ENCODE measurements around the gene VENTX.

The VENTX gene

GRCh38 chr10:133237588-133238465, at the start of gene VENTX:
TSS of gene VENTX (plus strand) at chr10:133237855. CDS start at chr10:133237915, 60 bp downstream.
- no peak for DNase-seq

- no peak for DNase-seq
Observed at GRCh38 chr10:133187906-133188681, 49.6 kb upstream of the VENTX start.

DNA sequence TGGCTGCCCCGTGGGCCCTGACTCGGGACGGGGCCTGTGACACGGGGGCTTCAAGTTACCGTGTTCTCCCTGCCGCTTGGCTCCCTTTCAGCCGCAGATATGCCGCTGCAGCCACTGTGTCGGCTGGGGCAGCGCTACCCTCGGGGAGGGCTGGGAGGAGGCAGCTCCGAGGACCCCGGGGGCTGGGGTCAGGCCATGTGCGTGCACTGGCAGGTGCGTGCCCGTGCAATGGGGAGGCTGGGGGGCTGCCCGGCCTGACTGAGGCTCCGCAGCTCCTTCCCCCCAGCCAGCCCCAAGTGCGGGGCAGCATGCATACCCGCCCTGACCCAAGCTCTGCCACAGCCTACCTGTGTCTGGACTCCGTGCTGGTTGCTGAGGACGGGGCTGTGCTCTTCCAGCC, 48.4 kb upstream of the VENTX start:
- DNase-seq = no peak

- DNase-seq = no peak
Observed at GRCh38 chr10:133189726-133190125, 47.9 kb upstream of the VENTX start.

DNA sequence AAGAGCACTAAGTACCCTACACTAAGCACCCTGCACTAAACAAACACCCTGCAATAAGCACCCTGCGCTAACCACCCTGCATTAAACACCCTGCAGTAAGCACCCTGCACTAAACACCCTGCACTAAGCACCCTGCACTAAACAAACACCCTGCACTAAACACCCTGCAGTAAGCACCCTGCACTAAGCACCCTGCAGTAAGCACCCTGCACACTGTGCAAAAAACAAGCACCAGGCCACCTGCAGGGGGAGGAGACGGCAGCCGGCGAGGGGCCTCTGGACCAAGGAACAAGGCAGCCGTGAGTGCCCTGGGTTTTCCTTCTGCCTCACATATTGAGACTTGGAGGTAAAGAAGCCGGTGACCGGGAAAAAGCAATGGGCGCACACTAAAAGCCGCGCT, 47.4 kb upstream of the VENTX start:
- DNase-seq = no peak

DNA sequence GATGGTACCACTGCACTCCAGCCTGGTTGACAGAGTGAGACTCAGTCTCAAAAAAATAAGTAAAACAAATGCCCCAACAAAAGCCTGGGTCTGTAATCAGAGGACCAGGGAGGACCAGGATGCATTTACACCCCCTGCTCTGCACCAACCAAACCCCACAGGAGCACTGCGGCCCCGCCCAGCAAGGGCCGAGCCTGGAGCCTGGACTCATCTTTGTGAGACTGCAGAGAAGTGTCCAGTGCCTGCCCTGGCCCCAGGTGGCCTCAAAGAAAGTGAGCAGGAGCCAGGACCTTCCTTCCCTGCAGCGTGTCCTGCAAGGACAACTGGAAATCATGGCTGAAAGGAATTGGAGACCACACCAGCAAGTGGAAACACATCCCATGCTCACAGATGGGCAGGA, 46.0 kb upstream of the VENTX start:
- DNase-seq = no peak

DNA sequence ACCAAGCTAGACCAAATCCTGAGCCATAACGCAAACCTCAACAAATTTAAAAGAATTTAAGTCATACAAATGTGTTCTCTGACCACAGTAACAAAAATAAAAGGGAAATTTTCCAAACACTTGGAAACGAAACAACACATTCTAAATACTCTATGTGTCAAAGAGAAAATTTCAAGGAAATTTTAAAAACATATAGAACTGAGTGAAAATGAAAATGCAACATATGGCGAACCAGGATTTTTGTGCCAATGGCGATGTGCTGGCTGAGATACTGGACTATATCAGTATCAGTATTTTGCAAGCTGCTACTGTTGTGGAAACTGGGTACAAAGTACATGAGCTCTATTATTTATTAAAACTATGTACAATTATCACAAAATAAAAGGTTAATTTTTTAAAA, 43.5 kb upstream of the VENTX start:
- DNase-seq = no peak

GRCh38 chr10:133195096-133195495, 42.6 kb upstream of the VENTX start:
- no peak for DNase-seq

- DNase-seq = no peak
Observed at GRCh38 chr10:133195611-133196010, 42.0 kb upstream of the VENTX start.

GRCh38 chr10:133196221-133196915, 41.3 kb upstream of the VENTX start:
- no peak for DNase-seq

- DNase-seq = no peak
Observed at GRCh38 chr10:133196936-133197758, 40.5 kb upstream of the VENTX start.

- DNase-seq = no peak
Observed at GRCh38 chr10:133197786-133198185, 39.9 kb upstream of the VENTX start.

- DNase-seq = no peak
Observed at GRCh38 chr10:133198206-133198605, 39.4 kb upstream of the VENTX start.

DNA sequence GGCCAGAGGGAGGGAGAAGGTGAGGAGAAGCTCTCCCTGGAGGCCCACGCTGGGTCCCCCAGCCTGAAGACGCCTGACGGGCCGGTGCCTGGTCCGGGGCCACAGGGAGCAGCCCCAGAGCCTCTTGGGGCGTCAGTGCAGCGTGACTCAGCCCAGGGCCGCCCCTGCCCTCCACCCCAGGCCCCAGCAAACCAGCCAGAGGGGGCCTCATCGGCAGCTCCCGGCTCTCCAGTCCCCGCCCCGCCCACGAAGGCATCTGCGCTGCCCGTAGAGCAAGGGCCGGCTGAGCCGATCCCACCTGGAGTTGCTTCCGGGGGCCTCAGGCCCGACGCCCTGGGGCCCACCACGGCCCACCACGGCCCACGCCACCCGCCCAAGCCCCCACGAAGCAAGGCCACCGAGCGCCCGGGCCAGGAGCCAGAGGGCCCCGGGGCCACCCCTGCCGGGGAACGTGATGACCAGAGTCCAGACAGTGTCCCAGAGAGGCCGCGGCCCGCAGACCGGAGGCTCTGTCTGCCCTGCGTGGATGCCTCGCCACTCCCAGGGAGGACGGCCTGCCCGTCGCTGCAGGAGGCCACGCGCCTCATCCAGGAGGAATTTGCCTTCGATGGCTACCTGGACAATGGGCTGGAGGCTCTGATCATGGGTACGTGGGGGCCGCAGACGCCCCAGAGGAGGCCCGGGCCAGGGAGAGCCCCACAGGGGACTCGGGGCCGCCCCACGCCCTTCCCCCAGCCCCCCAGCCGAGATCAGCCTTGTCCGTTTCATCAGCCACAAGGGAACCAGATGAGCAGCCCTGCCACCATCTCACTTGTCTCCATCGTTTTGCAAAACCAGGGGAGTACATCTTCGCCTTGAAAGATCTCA, 38.8 kb upstream of the VENTX start:
- DNase-seq = no peak

GRCh38 chr10:133199488-133199885, 38.2 kb upstream of the VENTX start:
- no peak for DNase-seq

DNA sequence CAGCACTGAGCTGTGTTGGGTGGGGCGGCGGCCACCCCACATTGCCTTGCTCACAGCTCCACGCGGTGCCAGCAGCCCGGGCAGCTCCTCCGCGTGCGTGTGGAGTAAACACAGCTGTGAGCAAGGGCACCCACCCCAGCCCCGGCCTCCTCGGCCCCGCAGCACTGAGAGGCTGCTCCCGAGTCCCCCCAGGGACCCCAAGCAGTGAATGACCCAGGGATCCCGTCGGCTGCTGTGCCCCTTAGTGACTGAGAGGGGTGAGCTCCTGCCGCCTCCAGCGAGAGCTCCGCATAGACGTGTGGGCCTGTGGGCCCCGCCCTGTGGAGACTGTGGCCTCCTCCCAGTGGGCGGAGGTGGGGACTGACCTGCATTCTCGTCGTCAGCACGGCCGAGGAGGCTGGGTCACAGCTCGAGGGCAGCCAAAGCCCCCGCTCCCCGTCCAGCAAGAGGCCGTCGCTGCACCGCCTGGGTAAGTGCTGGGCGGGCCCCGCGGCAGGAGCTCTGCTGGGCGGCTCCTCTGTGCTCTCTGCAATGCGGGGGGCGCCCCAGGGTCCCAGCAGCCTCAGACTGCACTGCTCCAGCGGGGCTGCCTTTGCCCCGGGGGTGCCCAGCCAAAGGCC, 37.6 kb upstream of the VENTX start:
- DNase-seq = no peak

GRCh38 chr10:133200621-133201031, 37.0 kb upstream of the VENTX start:
- DNase-seq = no peak

DNA sequence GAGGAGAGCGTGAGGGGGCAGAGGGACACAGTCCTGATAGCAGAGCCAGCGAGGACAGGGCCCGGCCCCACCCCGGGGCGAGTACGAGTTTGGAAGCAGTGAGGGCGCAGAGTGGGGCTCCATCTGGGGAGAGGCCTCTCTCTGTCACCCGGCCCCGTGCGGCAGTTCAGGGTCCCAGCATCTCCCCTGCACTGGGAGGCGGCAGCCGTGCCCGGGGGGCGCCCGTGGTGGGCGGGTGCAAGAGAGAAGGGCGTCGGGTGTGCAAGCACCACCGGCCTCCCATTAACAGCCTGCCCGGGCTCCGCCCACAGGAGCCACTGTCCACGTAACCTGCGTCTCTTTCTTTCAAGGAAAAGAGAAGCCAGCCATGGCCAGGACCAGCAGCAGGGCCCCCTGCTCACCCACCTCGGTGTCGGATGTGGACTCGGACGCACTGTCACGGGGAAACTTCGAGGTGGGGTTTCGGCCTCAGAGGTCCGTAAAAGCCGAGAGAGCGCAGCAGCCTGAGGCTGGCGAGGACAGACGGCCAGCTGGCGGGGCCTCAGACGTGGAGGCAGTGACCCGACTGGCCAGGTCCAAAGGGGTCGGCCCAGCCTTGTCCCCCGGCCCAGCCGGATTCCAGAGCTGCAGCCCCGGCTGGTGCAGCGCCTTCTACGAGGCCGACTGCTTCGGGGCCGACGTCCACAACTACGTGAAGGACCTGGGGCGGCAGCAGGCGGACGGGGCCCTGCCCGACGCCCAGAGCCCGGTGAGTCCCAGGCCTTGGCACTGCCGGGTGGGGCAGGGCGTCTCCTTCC, 36.3 kb upstream of the VENTX start:
- DNase-seq = no peak

DNA sequence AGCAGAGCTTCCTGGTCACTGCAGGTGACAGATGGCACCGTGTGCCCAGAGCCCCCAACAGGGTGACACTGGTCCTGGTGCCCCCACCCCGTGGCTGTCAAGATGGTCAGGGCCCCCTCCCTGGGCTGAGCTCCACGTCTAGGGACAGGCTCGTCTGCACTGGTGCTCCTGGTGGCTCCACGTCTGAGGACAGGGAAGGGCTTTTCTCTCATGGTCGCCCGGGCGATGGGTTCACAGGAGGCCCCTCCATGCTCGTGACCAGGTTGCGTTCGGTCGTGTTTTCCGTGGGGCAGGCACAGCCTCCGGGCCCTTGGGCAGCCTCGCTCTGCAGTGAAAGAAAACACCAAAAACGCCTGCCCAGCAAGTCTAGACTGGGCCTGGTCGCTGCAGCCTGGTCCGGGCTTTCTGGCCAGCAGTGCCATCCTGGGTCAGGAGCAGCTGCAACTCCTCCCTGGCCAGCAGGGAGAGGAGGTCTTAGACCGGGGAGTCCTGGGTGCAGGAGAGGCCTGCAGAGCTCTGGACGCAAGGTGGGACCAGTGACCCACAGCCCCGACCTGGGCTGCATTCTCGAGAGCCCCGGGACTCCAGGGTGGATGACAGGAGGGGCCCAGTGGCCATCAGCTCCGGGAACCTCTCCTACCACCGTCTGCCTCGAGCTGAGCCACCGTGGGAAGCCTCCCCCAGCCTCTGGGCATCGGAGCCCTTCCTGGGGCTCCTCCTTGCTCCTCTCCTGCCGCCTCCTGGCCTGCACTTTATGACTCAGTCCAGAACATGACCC, 35.5 kb upstream of the VENTX start:
- no peak for DNase-seq

Data from CD4-positive, alpha-beta T cell treated with Interleukin-4 for 4 hours (primary cell).